Measurements from ENCODE around the gene C1QTNF5. TPM values are rescaled to one million over a fixed set of nuclear protein-coding genes. Genes with fewer than 3 reads are reported as not detected.
A peak's percentile ranks its signal among the peaks of the same experiment; 100 is the strongest.

The C1QTNF5 gene
- total RNA-seq, 1 donor from 2014 or later: 1.3 TPM

GRCh38 chr11:119381181-119381988 lies 40.7 kb upstream of the C1QTNF5 start, which contains the start of gene USP2:
USP2 (minus strand) TSS chr11:119381690; CDS start chr11:119373480, 8,210 bp downstream.
- no peaks in the 10 kb centered on the region for H3K27me3 ChIP-seq (ENCODE audit: control insufficient read depth, insufficient read depth, low read length)
- FAIRE-seq (no peak), DNase-seq (ENCODE audit: low read depth) (peak; percentile 95)
- TF ChIP-seq CTCF (IDR thresholded peaks at IDR 0.05; ENCODE audit: insufficient read depth, low read length, severe bottlenecking): peak; percentile 94
- no peaks in the 10 kb centered on the region for H3K36me3 ChIP-seq (ENCODE audit: control insufficient read depth, insufficient read depth, low read length)
- H3K4me3 ChIP-seq (ENCODE audit: low read depth, low read length): peak within 1 kb of the TSS; percentile 47

DNA sequence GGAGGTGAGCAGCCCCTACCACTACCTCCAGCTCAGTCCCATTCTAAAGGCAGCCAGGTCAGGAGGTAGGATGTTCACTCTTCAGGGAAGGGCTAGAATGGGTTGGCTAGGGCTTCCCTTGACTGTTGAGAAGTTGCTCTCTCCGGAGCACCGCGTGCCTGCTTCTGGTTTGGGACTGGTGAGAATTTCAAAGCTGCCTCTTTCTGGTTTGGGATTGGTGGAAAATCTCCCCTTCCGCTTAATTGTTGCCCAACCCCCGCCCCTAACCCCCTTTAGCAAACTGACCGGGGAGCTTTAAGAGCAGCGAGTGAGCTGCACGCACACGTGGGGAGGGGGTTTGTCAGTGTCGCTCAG lies 40.1 kb upstream of the C1QTNF5 start:
- Histone ChIP-seq H3K27me3 (ENCODE audit: control insufficient read depth, insufficient read depth, low read length) (no peaks in the 10 kb centered on the region), H3K36me3 (ENCODE audit: control insufficient read depth, insufficient read depth, low read length) (no peaks in the 10 kb centered on the region), H3K4me3 (ENCODE audit: low read depth, low read length) (peak overlapping the region; percentile 47)
- TF ChIP-seq CTCF (IDR thresholded peaks at IDR 0.05; ENCODE audit: insufficient read depth, low read length, severe bottlenecking): no peak
- DNase-seq (ENCODE audit: low read depth) (no peak), FAIRE-seq (no peak)

- no peak for DNase-seq (ENCODE audit: low read depth)
- no peak for FAIRE-seq
- Histone ChIP-seq H3K36me3 (ENCODE audit: control insufficient read depth, insufficient read depth, low read length) (no peaks in the 10 kb centered on the region), H3K27me3 (ENCODE audit: control insufficient read depth, insufficient read depth, low read length) (no peaks in the 10 kb centered on the region), H3K4me3 (ENCODE audit: low read depth, low read length) (no peak overlapping the region)
- TF ChIP-seq CTCF (IDR thresholded peaks at IDR 0.05; ENCODE audit: insufficient read depth, low read length, severe bottlenecking): no peak
Observed at GRCh38 chr11:119380160-119380826, 39.6 kb upstream of the C1QTNF5 start.

GRCh38 chr11:119378851-119379465 lies 38.3 kb upstream of the C1QTNF5 start:
- no peaks in the 10 kb centered on the region for H3K36me3 ChIP-seq (ENCODE audit: control insufficient read depth, insufficient read depth, low read length)
- DNase-seq (ENCODE audit: low read depth): no peak
- H3K27me3 ChIP-seq (ENCODE audit: control insufficient read depth, insufficient read depth, low read length): no peaks in the 10 kb centered on the region
- FAIRE-seq: no peak
- TF ChIP-seq CTCF (IDR thresholded peaks at IDR 0.05; ENCODE audit: insufficient read depth, low read length, severe bottlenecking): no peak
- no peak overlapping the region for H3K4me3 ChIP-seq (ENCODE audit: low read depth, low read length)

DNA sequence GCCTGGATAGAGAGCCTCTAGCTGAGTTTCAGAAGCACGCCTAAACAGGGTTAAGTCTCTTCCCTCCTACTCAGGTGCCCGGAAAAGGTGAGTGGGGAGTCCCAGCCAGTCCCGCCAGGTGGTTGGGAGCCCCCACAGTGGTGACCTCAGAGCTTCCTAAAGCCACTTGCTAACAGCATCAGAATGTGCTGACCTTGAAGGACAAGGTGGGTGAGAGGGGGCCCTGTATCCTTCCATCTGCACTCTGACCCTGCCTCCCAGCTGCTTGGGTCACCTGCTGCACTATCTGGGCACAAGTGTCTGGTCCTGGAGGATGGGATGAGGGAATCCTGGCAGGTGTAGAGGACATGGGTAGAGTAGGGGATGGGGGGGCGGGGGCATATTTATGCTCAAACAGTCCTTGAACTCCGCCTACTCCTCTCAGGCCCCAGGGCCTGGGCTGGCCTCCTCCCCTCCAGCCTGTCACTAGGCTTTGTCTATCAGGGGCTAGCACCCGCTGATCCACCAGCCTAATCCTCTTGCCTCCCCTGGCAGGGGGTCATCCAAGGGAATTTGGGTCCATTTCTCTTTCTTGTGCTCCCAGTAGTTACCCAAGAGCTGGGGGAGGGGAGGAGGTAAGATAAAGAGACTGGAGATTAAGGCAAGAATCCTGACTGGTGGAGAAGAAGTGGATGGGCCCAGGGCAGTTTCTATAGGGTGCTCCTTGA lies 37.4 kb upstream of the C1QTNF5 start:
- FAIRE-seq: no peak
- no peak for DNase-seq (ENCODE audit: low read depth)
- TF ChIP-seq CTCF (IDR thresholded peaks at IDR 0.05; ENCODE audit: insufficient read depth, low read length, severe bottlenecking): no peak
- H3K36me3 ChIP-seq (ENCODE audit: control insufficient read depth, insufficient read depth, low read length): no peaks in the 10 kb centered on the region
- no peaks in the 10 kb centered on the region for H3K27me3 ChIP-seq (ENCODE audit: control insufficient read depth, insufficient read depth, low read length)
- no peak overlapping the region for H3K4me3 ChIP-seq (ENCODE audit: low read depth, low read length)

Measured in bronchial epithelial cell (primary cell).